H9 (cell line): ENCODE measurements around the gene AKNA. TPM values are rescaled to one million over a fixed set of nuclear protein-coding genes. Genes with fewer than 3 reads are reported as not detected.

Source experiments
- DNase-seq: peaks from one replicate; pipeline ENCODE4 v3.0.0-alpha.2; 2017
- H2AFZ ChIP-seq: one replicate; pipeline ENCODE4 v1.6.1; 2013; ENCODE audit warnings: mild to moderate bottlenecking, low read length, control low read depth, moderate library complexity
- H2AK5ac ChIP-seq: 2 replicates; pipeline ENCODE4 v1.6.1; 2013; ENCODE audit warnings: low read length, control low read depth, mixed read lengths; ENCODE audit not compliant: insufficient read length
- H2BK120ac ChIP-seq: one replicate; pipeline ENCODE4 v1.6.1; 2013; ENCODE audit warnings: low read depth, mild to moderate bottlenecking, low read length, control low read depth, inconsistent platforms; ENCODE audit not compliant: poor library complexity, severe bottlenecking
- H2BK12ac ChIP-seq: 2 replicates; pipeline ENCODE4 v1.6.1; 2013; ENCODE audit warnings: low read length, control low read depth, mixed read lengths, low read depth; ENCODE audit not compliant: insufficient read length
- H2BK15ac ChIP-seq: 2 replicates; pipeline ENCODE4 v1.6.1; 2013; ENCODE audit warnings: low read depth, low read length, control low read depth
- H2BK20ac ChIP-seq: one replicate; pipeline ENCODE4 v1.6.1; 2013; ENCODE audit warnings: low read depth, mild to moderate bottlenecking, low read length, control low read depth, inconsistent platforms; ENCODE audit not compliant: poor library complexity, severe bottlenecking
- H2BK5ac ChIP-seq: 2 replicates; pipeline ENCODE4 v1.6.1; 2013; ENCODE audit warnings: low read length, control low read depth, mixed read lengths; ENCODE audit not compliant: insufficient read length
- H3K14ac ChIP-seq: 2 replicates; pipeline ENCODE4 v1.6.1; 2013; ENCODE audit warnings: low read length, control low read depth; ENCODE audit not compliant: insufficient read depth
- H3K18ac ChIP-seq: 2 replicates; pipeline ENCODE4 v1.6.1; 2013; ENCODE audit warnings: low read depth, mild to moderate bottlenecking, mixed read lengths, low read length, control low read depth; ENCODE audit not compliant: insufficient read length
- H3K23ac ChIP-seq: 2 replicates; pipeline ENCODE4 v1.6.1; 2013; ENCODE audit warnings: low read length, control low read depth, mixed read lengths, low read depth; ENCODE audit not compliant: insufficient read length
- H3K23me2 ChIP-seq: 2 replicates; pipeline ENCODE4 v1.6.1; 2013; ENCODE audit warnings: low read depth, mild to moderate bottlenecking, mixed read lengths, low read length, control low read depth; ENCODE audit not compliant: insufficient read length, poor library complexity, severe bottlenecking
- H3K27ac ChIP-seq: 2 replicates; pipeline ENCODE4 v1.5.1; 2013; ENCODE audit warnings: low read length, control low read depth, mixed read lengths, low read depth; ENCODE audit not compliant: insufficient read length
- H3K27me3 ChIP-seq: 2 replicates; pipeline ENCODE4 v1.6.1; 2013; ENCODE audit warnings: low read length, control low read depth, inconsistent platforms; ENCODE audit not compliant: insufficient read depth
- H3K4ac ChIP-seq: 2 replicates; pipeline ENCODE4 v1.6.1; 2013; ENCODE audit warnings: low read depth, mild to moderate bottlenecking, control low read depth, inconsistent platforms, low read length, moderate library complexity
- H3K4me1 ChIP-seq: 2 replicates; pipeline ENCODE4 v1.6.1; 2013; ENCODE audit warnings: low read length, control low read depth, inconsistent platforms; ENCODE audit not compliant: insufficient read depth
- H3K4me2 ChIP-seq: 2 replicates; pipeline ENCODE4 v1.6.1; 2013; ENCODE audit warnings: low read length, control low read depth, mixed read lengths; ENCODE audit not compliant: insufficient read length, insufficient read depth
- H3K56ac ChIP-seq: 2 replicates; pipeline ENCODE4 v1.6.1; 2013; ENCODE audit warnings: low read depth, mild to moderate bottlenecking, mixed read lengths, low read length, control low read depth; ENCODE audit not compliant: insufficient read length
- H3K79me1 ChIP-seq: 2 replicates; pipeline ENCODE4 v1.6.1; 2013; ENCODE audit warnings: low read depth, mild to moderate bottlenecking, moderate library complexity, low read length, control low read depth, inconsistent platforms; ENCODE audit not compliant: insufficient read depth, poor library complexity, severe bottlenecking
- H3K79me2 ChIP-seq: 2 replicates; pipeline ENCODE4 v1.6.1; 2013; ENCODE audit warnings: low read length, control low read depth, inconsistent platforms; ENCODE audit not compliant: insufficient read depth
- H3K9ac ChIP-seq: 2 replicates; pipeline ENCODE4 v1.6.1; 2013; ENCODE audit warnings: low read length, control low read depth, mixed read lengths; ENCODE audit not compliant: insufficient read length; ENCODE audit errors: extremely low read depth
- H3K9me3 ChIP-seq: one replicate; pipeline ENCODE4 v1.6.1; 2013; ENCODE audit warnings: low read depth, low read length, inconsistent platforms; ENCODE audit not compliant: control insufficient read depth
- H3T11ph ChIP-seq: one replicate; pipeline ENCODE4 v1.6.1; 2013; ENCODE audit warnings: mild to moderate bottlenecking, low read length, control low read depth, inconsistent platforms
- H4K20me1 ChIP-seq: one replicate; pipeline ENCODE4 v1.6.1; 2013; ENCODE audit not compliant: control insufficient read depth, insufficient read length, insufficient read depth
- H4K5ac ChIP-seq: 2 replicates; pipeline ENCODE4 v1.6.1; 2013; ENCODE audit warnings: low read depth, mild to moderate bottlenecking, mixed read lengths, low read length, control low read depth; ENCODE audit not compliant: insufficient read length
- H4K8ac ChIP-seq: replicated peaks from 2 replicates; pipeline ENCODE4 v1.6.1; 2013; ENCODE audit warnings: low read length, control low read depth, mixed read lengths, low read depth; ENCODE audit not compliant: insufficient read length
- H4K91ac ChIP-seq: 2 replicates; pipeline ENCODE4 v1.6.1; 2013; ENCODE audit warnings: low read depth, mild to moderate bottlenecking, moderate library complexity, mixed read lengths, low read length, control low read depth; ENCODE audit not compliant: insufficient read length
- H3K27ac Mint-ChIP-seq, 3 experiments: 2 replicates in 2 of 3; 3 replicates in 1 of 3; pipeline ENCODE4 v1.8.0; 2020 to 2021; ENCODE audit warnings: mixed read lengths in 3 of 3, mild to moderate bottlenecking in 1 of 3, moderate library complexity in 1 of 3
- H3K27me3 Mint-ChIP-seq: 2 replicates; pipeline ENCODE4 v1.8.0; 2021; ENCODE audit warnings: low read depth, mild to moderate bottlenecking, moderate library complexity, mixed read lengths
- H3K36me3 Mint-ChIP-seq, 3 experiments: 2 replicates in 2 of 3; 3 replicates in 1 of 3; pipeline ENCODE4 v1.8.0; 2020 to 2021; ENCODE audit warnings: low read depth in 3 of 3, mixed read lengths in 3 of 3; ENCODE audit not compliant: insufficient read depth in 1 of 3
- H3K4me1 Mint-ChIP-seq, 2 experiments: 2 replicates each; pipeline ENCODE4 v1.8.0; 2020; ENCODE audit warnings: mixed read lengths in 2 of 2
- H3K4me3 Mint-ChIP-seq, 2 experiments: 2 replicates in 1 of 2; 3 replicates in 1 of 2; pipeline ENCODE4 v1.8.0; 2020 to 2021; ENCODE audit warnings: mild to moderate bottlenecking in 2 of 2, mixed read lengths in 2 of 2, moderate library complexity in 1 of 2
- H3K9me3 Mint-ChIP-seq, 2 experiments: 2 replicates in 1 of 2; 3 replicates in 1 of 2; pipeline ENCODE4 v1.8.0; 2020; ENCODE audit warnings: mild to moderate bottlenecking in 2 of 2, mixed read lengths in 2 of 2, moderate library complexity in 1 of 2
- CTCF ChIP-seq: fragments of 200-600 bp; sonication (generic); conservative IDR thresholded peaks from 3 replicates; pipeline ENCODE4 v1.8.0; 2021; ENCODE audit warnings: antibody characterized with exemption, mild to moderate bottlenecking
- WGBS: extraction: QIAGEN DNeasy Blood & Tissue Kit; methylation state at CpG from one replicate; pipeline ENCODE4 v1.1.7; 2013; ENCODE audit warnings: missing lambda C conversion rate, low lambda C conversion rate, mixed read lengths; ENCODE audit not compliant: insufficient read length; ENCODE audit errors: extremely low coverage; 5-methylcytosine and 5-hydroxymethylcytosine counted together
- total RNA-seq: library from RNA; stranded (reverse); gene quantifications from 2 replicates; pipeline ENCODE4 v1.2.1, GENCODE V29; 2021

Gene AKNA
- total RNA-seq, 1 experiment from 2014 or later = 19.7 TPM

DNA sequence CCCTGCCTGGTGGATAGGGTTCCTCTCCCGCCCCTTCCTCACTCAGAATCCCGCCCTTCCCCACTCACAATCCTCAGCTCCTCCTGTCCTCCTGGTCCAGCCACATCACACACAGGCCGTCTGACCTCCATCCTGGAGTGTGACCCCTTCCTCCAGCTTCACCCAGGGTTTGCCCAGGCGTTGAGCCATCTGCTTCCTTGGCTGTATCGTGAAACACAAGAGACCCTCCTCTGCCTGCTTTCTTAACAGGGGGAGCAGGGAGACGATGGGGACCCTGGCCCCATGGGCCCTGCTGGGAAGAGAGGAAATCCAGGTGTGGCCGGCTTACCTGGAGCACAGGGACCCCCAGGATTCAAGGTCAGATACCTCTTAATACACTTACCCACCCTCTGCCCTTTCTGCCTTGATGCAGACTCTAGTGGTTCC lies 97.2 kb downstream of the AKNA start:
- no peaks in the 10 kb centered on the region for H3K79me1 ChIP-seq
- TF ChIP-seq CTCF = no peak
- peaks cover 23 to 33% (median 28%) of the 10 kb centered on the region in 3 experiments for H3K36me3 Mint-ChIP-seq
- no peak overlapping the region; a peak in 1 of 5 replicates for H3K4me3 Mint-ChIP-seq
- no peak overlapping the region for H4K8ac ChIP-seq
- H3K27me3 ChIP-seq = no peaks in the 10 kb centered on the region
- no peaks in the 10 kb centered on the region for H4K20me1 ChIP-seq
- no peak overlapping the region for H3K4ac ChIP-seq
- H3K27ac ChIP-seq = no peak overlapping the region
- no peak overlapping the region for H2AK5ac ChIP-seq
- no peak overlapping the region for H2AFZ ChIP-seq
- no peaks in the 10 kb centered on the region for H3K23me2 ChIP-seq
- H2BK120ac ChIP-seq = no peak overlapping the region
- H3K4me2 ChIP-seq = no peak overlapping the region
- no peaks in the 10 kb centered on the region for H3K27me3 Mint-ChIP-seq
- H3K14ac ChIP-seq = no peak overlapping the region
- 0 out of 2 replicates have a peak, but pooled peaks cover 3% of the 10 kb centered on the region for H3K4me1 ChIP-seq
- no peak overlapping the region for H2BK5ac ChIP-seq
- no peak overlapping the region for H3K23ac ChIP-seq
- H3K4me1 Mint-ChIP-seq = peaks cover 11 to 22% of the 10 kb centered on the region in 2 experiments
- H2BK20ac ChIP-seq = no peak overlapping the region
- peaks cover 10 to 12% of the 10 kb centered on the region in 2 experiments; a peak in 4 of 5 replicates for H3K9me3 Mint-ChIP-seq
- WGBS = no CpG with 5 or more reads among the region's 7 CpGs
- DNase-seq = no peak
- H3T11ph ChIP-seq = no peak overlapping the region
- no peak overlapping the region for H4K91ac ChIP-seq
- no peak overlapping the region for H4K5ac ChIP-seq
- H3K79me2 ChIP-seq = no peaks in the 10 kb centered on the region
- H3K18ac ChIP-seq = no peak overlapping the region
- no peak overlapping the region for H3K56ac ChIP-seq
- no peak overlapping the region for H2BK15ac ChIP-seq
- peaks cover 5% of the 10 kb centered on the region for H3K9me3 ChIP-seq
- no peak overlapping the region for H3K9ac ChIP-seq
- H2BK12ac ChIP-seq = no peak overlapping the region
- peak overlapping the region in 1 of 3 experiments; percentile 89; a peak in 3 of 7 replicates for H3K27ac Mint-ChIP-seq
